Measurements from ENCODE around the gene EPHB1. TPM values are rescaled to one million over a fixed set of nuclear protein-coding genes. Genes with fewer than 3 reads are reported as not detected.

Gene EPHB1
- total RNA-seq, 1 experiment from 2014 or later = 2.8 TPM

DNA sequence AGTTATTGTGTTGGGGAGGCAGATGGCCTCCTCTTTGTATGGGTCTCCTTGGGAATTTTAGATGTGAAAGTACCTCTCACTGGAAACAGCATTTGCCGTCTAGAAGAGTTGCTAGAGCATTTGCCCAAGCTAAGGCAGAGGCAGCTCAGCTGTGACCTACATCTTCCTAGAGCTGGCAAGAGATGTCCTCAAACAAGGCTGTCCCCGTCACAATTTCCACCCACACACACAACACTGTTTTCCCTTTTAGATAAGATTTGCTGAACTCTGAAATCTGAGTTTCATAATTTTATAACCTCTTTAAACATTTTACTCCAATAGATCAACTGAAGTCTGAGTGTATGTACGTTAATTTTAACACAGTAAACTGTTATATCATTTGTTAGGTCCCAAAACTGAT, 352.6 kb downstream of the EPHB1 start:
- Histone ChIP-seq H3K9me3 (ENCODE audit: control insufficient read depth, low read depth, low read length) (no peaks in the 10 kb centered on the region), H3K4ac (ENCODE audit: low read depth, low read length) (no peak overlapping the region), H3K9ac (ENCODE audit: extremely low read depth, insufficient read length, low read length) (no peak overlapping the region), H2BK5ac (ENCODE audit: insufficient read length, low read length) (no peak overlapping the region), H3K79me1 (ENCODE audit: insufficient read depth, low read depth, low read length, poor library complexity, severe bottlenecking) (no peaks in the 10 kb centered on the region), H3K23ac (ENCODE audit: insufficient read length, low read depth, low read length) (no peak overlapping the region), H3K4me2 (ENCODE audit: insufficient read depth, insufficient read length, low read length) (no peak overlapping the region), H3K4me1 (ENCODE audit: insufficient read depth, low read length) (no peaks in the 10 kb centered on the region), H2BK20ac (ENCODE audit: low read depth, low read length, poor library complexity, severe bottlenecking) (no peak overlapping the region), H2BK12ac (ENCODE audit: insufficient read length, low read depth, low read length) (no peak overlapping the region), H4K5ac (ENCODE audit: insufficient read length, low read depth, low read length) (no peak overlapping the region), H3K18ac (ENCODE audit: insufficient read length, low read depth, low read length) (no peak overlapping the region), H3K27ac (ENCODE audit: insufficient read length, low read depth, low read length) (no peak overlapping the region), H3K27me3 (ENCODE audit: insufficient read depth, low read length) (no peaks in the 10 kb centered on the region), H2AFZ (ENCODE audit: low read length) (no peak overlapping the region), H2BK15ac (ENCODE audit: low read depth, low read length) (no peak overlapping the region), H3K14ac (ENCODE audit: insufficient read depth, low read length) (no peak overlapping the region), H4K8ac (replicated peaks; ENCODE audit: insufficient read length, low read depth, low read length) (no peak overlapping the region), H4K20me1 (ENCODE audit: control insufficient read depth, insufficient read depth, insufficient read length) (no peaks in the 10 kb centered on the region), H4K91ac (ENCODE audit: insufficient read length, low read depth, low read length) (no peak overlapping the region), H3K23me2 (ENCODE audit: insufficient read length, low read depth, low read length, poor library complexity, severe bottlenecking) (no peaks in the 10 kb centered on the region), H2BK120ac (ENCODE audit: low read depth, low read length, poor library complexity, severe bottlenecking) (no peak overlapping the region), H3K79me2 (ENCODE audit: insufficient read depth, low read length) (no peaks in the 10 kb centered on the region), H3T11ph (ENCODE audit: low read length) (no peak overlapping the region), H3K56ac (ENCODE audit: insufficient read length, low read depth, low read length) (no peak overlapping the region), H2AK5ac (ENCODE audit: insufficient read length, low read length) (no peak overlapping the region)
- TF ChIP-seq, protein P1, sequence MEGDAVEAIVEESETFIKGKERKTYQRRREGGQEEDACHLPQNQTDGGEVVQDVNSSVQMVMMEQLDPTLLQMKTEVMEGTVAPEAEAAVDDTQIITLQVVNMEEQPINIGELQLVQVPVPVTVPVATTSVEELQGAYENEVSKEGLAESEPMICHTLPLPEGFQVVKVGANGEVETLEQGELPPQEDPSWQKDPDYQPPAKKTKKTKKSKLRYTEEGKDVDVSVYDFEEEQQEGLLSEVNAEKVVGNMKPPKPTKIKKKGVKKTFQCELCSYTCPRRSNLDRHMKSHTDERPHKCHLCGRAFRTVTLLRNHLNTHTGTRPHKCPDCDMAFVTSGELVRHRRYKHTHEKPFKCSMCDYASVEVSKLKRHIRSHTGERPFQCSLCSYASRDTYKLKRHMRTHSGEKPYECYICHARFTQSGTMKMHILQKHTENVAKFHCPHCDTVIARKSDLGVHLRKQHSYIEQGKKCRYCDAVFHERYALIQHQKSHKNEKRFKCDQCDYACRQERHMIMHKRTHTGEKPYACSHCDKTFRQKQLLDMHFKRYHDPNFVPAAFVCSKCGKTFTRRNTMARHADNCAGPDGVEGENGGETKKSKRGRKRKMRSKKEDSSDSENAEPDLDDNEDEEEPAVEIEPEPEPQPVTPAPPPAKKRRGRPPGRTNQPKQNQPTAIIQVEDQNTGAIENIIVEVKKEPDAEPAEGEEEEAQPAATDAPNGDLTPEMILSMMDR (conservative IDR thresholded peaks at IDR 0.05) = no peak
- DNase-seq = no peak
- no peak overlapping the region for H3K27ac Mint-ChIP-seq
- no peaks in the 10 kb centered on the region for H3K36me3 Mint-ChIP-seq (ENCODE audit: insufficient read depth in 1 of 3, low read depth in 3 of 3)
- WGBS (ENCODE audit: extremely low coverage, insufficient read length, low lambda C conversion rate) = no CpG with 5 or more reads among the region's 3 CpGs
- H3K4me3 Mint-ChIP-seq = no peak overlapping the region
- H3K9me3 Mint-ChIP-seq = no peaks in the 10 kb centered on the region
- peaks cover 1% of the 10 kb centered on the region; the same call in 1 of the 2 replicates for H3K27me3 Mint-ChIP-seq (ENCODE audit: low read depth)
- H3K4me1 Mint-ChIP-seq = peaks cover 0 to 6% of the 10 kb centered on the region in 2 experiments; a peak in 2 of 4 replicates

Data from H9 (cell line).